Measurements from ENCODE around the gene STK32B. TPM values are rescaled to one million over a fixed set of nuclear protein-coding genes. Genes with fewer than 3 reads are reported as not detected.

Gene STK32B
- total RNA-seq, 3 donors from 2014 or later, result 2.2 to 5.0 (median 4.6) TPM

DNA sequence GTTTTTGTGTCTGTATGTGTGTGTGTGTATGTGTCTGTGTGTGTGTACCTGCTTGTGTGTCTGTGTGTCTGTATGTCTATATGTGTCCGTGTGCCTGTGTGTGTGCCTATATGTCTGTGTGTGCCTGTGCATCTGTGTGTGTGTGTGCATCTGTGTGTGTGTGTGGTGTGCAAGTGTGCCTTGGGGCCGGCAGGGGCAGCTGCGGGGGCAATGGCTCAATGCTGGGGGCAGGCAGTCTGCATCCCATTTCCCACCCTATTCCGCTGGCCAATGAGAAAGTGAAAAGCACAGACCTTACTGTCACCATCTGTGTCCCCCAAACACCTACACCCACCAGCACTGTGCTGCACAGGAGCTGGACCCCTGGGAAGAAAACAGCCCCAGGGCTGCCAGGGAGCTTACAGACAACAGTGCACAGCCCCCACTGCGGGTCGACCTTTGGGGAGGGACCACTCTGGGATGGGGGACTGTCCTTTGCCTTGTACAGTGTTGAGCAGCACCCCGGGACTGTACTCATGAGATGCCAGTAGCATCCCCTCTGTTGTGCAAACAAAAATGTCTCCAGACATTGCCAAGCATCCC lies 411.1 kb downstream of the STK32B start:
- no peak overlapping the region for H3K27ac ChIP-seq
- H3K36me3 ChIP-seq, result no peaks in the 10 kb centered on the region
- no peaks in the 10 kb centered on the region for H3K27me3 ChIP-seq
- no peaks in the 10 kb centered on the region for H3K4me1 ChIP-seq
- intact Hi-C loops (cut with DNase I; ENCODE audit: low total_unique reads), result no loop called here
- H3K4me3 ChIP-seq, result no peak overlapping the region
- H3K9me3 ChIP-seq, result no peaks in the 10 kb centered on the region
- peak in 1 of 2 donors; percentile 20 for DNase-seq (ENCODE audit: low spot score in 2 of 2)
- no peak for TF ChIP-seq POLR2A (IDR thresholded peaks at IDR 0.05)
- TF ChIP-seq, protein P1, sequence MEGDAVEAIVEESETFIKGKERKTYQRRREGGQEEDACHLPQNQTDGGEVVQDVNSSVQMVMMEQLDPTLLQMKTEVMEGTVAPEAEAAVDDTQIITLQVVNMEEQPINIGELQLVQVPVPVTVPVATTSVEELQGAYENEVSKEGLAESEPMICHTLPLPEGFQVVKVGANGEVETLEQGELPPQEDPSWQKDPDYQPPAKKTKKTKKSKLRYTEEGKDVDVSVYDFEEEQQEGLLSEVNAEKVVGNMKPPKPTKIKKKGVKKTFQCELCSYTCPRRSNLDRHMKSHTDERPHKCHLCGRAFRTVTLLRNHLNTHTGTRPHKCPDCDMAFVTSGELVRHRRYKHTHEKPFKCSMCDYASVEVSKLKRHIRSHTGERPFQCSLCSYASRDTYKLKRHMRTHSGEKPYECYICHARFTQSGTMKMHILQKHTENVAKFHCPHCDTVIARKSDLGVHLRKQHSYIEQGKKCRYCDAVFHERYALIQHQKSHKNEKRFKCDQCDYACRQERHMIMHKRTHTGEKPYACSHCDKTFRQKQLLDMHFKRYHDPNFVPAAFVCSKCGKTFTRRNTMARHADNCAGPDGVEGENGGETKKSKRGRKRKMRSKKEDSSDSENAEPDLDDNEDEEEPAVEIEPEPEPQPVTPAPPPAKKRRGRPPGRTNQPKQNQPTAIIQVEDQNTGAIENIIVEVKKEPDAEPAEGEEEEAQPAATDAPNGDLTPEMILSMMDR (IDR thresholded peaks at IDR 0.05), result no peak
- no peak for TF ChIP-seq POLR2AphosphoS5 (IDR thresholded peaks at IDR 0.05)

DNA sequence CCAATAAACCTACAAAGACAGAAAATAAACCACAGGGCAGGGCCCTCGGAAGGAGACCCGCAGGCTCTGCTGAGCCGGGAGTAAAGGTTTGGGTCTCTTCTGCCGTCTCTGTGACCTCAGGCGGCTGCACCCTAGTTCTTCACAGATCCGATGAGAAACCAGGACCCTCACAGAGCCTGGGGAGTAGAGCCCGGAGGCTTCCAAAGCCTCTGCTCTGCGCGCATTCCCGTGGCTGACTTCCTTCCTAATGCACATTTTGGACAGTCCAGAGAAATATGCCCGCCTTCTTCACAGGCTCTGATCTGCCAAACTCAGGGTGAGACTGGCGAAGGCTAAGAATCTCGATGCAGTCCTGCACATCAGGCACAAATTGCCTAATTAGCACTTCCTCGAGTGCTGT lies 411.6 kb downstream of the STK32B start:
- H3K27me3 ChIP-seq, result no peaks in the 10 kb centered on the region
- H3K4me3 ChIP-seq, result no peak overlapping the region
- TF ChIP-seq POLR2AphosphoS5 (IDR thresholded peaks at IDR 0.05) (no peak), POLR2A (IDR thresholded peaks at IDR 0.05) (no peak)
- TF ChIP-seq, protein P1 (IDR thresholded peaks at IDR 0.05), result no peak
- no peaks in the 10 kb centered on the region for H3K9me3 ChIP-seq
- no peak overlapping the region for H3K27ac ChIP-seq
- peak in 1 of 2 donors; percentile 20 for DNase-seq (ENCODE audit: low spot score in 2 of 2)
- no peaks in the 10 kb centered on the region for H3K4me1 ChIP-seq
- no peaks in the 10 kb centered on the region for H3K36me3 ChIP-seq
- intact Hi-C loops (cut with DNase I; ENCODE audit: low total_unique reads), result no loop called here

DNA sequence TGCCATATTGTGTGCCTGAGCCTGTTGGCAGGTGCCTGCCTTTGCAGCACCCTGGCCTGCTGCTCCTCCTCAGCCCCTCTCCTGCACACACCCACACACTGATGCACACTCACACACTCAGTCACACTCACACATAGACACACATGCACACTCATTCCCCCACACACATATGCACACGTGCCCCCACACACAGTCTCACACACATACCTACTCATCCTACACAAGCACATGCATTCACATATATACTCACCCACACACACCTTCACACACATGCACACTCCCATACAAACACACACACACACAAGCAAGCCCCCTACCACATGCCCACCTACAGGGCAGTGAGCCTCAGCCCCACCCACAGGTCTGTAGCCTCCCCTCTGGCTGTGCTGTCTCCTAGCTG lies 412.1 kb downstream of the STK32B start:
- Histone ChIP-seq H3K9me3 (no peaks in the 10 kb centered on the region), H3K27ac (no peak overlapping the region), H3K4me1 (no peaks in the 10 kb centered on the region), H3K36me3 (no peaks in the 10 kb centered on the region), H3K4me3 (no peak overlapping the region), H3K27me3 (no peaks in the 10 kb centered on the region)
- TF ChIP-seq POLR2AphosphoS5 (IDR thresholded peaks at IDR 0.05) (no peak), POLR2A (IDR thresholded peaks at IDR 0.05) (no peak)
- TF ChIP-seq, protein P1 (IDR thresholded peaks at IDR 0.05), result no peak
- intact Hi-C loops (cut with DNase I; ENCODE audit: low total_unique reads), result no loop called here
- no peak for DNase-seq (ENCODE audit: low spot score in 2 of 2)

DNA sequence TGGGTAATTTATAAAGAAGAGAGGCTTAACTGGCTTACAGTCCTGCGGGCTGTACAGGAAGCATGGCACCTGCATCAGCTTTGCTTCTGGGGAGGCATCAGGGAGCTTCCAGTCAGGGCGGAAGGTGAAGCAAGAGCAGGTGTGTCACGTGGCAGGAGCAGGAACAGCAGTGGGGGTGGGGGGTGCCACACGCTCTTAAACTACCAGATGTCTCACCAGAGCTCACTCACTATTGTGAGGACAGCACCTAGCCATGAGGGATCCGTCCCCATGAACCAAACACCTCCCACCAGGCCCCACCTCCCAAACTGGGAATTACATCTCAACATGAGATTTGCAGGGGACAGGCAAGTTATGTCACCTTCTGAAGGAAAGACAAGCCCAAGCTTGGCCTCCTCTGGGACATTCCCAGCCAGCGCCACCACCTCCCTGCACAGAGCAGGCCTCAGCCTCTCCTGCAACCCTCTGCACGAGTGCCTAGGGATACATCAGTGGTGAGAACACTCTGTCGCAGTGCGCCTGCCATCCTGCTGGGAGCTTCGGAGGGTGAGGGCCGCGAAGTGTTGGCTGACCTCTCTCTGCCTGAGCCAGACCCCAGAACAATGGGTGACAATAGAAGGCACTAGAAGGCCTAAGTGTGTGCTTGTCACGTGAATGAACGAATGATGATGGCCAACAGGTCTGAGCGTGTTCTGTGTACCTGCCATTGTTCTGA lies 412.8 kb downstream of the STK32B start:
- DNase-seq (ENCODE audit: low spot score in 2 of 2), result peak in 1 of 2 donors; percentile 45
- no peak overlapping the region for H3K27ac ChIP-seq
- intact Hi-C loops (cut with DNase I; ENCODE audit: low total_unique reads), result no loop called here

DNA sequence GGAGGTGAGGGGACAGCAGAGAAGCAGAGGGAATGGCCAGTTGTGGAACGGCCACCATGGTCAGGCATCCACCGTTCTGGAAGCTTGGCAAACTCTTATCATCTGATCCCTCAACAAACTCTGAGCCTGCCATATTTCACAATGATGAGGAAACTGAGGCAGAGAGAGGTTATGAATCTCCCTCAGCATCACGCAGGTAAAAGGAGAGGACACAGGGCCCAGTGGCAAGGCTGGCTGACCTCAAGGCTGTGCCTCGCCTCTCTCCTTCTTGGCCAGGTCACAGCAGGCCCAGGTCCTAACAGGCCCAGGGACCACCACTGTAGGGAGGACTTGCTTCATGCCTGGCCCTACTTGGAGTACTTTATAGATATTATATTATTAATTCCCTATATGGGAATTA lies 414.2 kb downstream of the STK32B start:
- intact Hi-C loops (cut with DNase I; ENCODE audit: low total_unique reads), result no loop called here
- peak in 1 of 2 donors; percentile 12 for DNase-seq (ENCODE audit: low spot score in 2 of 2)
- no peak overlapping the region for H3K27ac ChIP-seq
- no peaks in the 10 kb centered on the region for H3K4me1 ChIP-seq
- no peak overlapping the region for H3K4me3 ChIP-seq
- H3K9me3 ChIP-seq, result no peaks in the 10 kb centered on the region
- H3K36me3 ChIP-seq, result no peaks in the 10 kb centered on the region
- TF ChIP-seq, protein P1 (IDR thresholded peaks at IDR 0.05), result no peak
- TF ChIP-seq POLR2A (IDR thresholded peaks at IDR 0.05) (no peak), POLR2AphosphoS5 (IDR thresholded peaks at IDR 0.05) (no peak)
- no peaks in the 10 kb centered on the region for H3K27me3 ChIP-seq

More for the DNA sequence above, 412.8 kb downstream of the STK32B start:
- H3K36me3 ChIP-seq, result no peaks in the 10 kb centered on the region
- TF ChIP-seq, protein P1 (IDR thresholded peaks at IDR 0.05), result no peak
- no peak for TF ChIP-seq POLR2A (IDR thresholded peaks at IDR 0.05)
- TF ChIP-seq POLR2AphosphoS5 (IDR thresholded peaks at IDR 0.05), result no peak
- no peaks in the 10 kb centered on the region for H3K9me3 ChIP-seq
- no peaks in the 10 kb centered on the region for H3K4me1 ChIP-seq
- no peaks in the 10 kb centered on the region for H3K27me3 ChIP-seq
- H3K4me3 ChIP-seq, result no peak overlapping the region
